Measurements from ENCODE around the gene ZNF524. TPM values are rescaled to one million over a fixed set of nuclear protein-coding genes. Genes with fewer than 3 reads are reported as not detected.

The ZNF524 gene
- total and polyA plus RNA-seq, 2 experiments from 2014 or later = 8.4 to 18.5 TPM

DNA sequence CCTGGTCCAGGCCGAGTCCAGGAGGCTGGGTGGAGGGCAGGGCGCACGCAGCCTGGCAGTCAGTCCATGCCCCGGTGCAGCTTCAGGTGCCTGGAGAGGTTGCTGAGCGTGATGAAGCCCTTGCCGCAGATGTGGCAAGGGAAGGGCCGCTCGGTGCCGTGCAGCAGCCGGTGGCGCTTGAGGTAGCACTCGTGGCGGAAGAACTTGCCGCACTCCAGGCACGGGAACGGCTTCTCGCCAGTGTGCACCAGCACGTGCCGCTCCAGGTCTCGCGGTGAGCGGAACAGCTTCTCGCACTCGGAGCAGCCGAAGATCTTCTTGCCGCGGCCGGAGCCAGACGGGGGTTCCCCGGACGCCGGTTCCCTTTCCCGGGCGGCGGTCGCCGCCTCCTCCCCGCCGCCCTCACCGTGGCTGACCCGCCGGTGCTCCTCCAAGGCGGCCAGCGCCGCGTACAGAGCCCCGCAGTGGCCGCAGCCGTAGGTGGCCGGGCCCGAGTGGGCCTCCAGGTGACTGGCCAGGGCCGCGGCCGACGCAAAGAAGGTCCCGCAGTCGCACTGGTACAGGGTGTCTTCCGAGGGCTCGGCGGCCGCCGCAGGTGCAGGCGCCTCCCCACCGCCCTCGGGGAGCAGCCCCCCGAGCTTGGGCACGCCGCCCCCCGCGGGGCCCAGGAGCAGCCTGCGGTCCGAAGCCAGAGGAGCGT, 7.5 kb upstream of the ZNF524 start:
- H3K79me2 ChIP-seq = no peaks in the 10 kb centered on the region
- H2AFZ ChIP-seq = no peak overlapping the region
- 97% methylated on average over 23 of the region's 73 CpGs for WGBS (ENCODE audit: low lambda C conversion rate, missing lambda C conversion rate)
- no peaks in the 10 kb centered on the region for H3K9me3 ChIP-seq (ENCODE audit: low read depth)
- H3K4me1 ChIP-seq (ENCODE audit: insufficient read depth) = no peaks in the 10 kb centered on the region
- H3K4me3 ChIP-seq = no peak overlapping the region
- H3K4me2 ChIP-seq = no peak overlapping the region
- H3K27me3 ChIP-seq = no peaks in the 10 kb centered on the region
- no peaks in the 10 kb centered on the region for H3K9me2 ChIP-seq (replicated peaks; ENCODE audit: insufficient read depth)
- no peak overlapping the region for H3K27ac ChIP-seq
- TF ChIP-seq, protein P1, sequence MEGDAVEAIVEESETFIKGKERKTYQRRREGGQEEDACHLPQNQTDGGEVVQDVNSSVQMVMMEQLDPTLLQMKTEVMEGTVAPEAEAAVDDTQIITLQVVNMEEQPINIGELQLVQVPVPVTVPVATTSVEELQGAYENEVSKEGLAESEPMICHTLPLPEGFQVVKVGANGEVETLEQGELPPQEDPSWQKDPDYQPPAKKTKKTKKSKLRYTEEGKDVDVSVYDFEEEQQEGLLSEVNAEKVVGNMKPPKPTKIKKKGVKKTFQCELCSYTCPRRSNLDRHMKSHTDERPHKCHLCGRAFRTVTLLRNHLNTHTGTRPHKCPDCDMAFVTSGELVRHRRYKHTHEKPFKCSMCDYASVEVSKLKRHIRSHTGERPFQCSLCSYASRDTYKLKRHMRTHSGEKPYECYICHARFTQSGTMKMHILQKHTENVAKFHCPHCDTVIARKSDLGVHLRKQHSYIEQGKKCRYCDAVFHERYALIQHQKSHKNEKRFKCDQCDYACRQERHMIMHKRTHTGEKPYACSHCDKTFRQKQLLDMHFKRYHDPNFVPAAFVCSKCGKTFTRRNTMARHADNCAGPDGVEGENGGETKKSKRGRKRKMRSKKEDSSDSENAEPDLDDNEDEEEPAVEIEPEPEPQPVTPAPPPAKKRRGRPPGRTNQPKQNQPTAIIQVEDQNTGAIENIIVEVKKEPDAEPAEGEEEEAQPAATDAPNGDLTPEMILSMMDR (IDR thresholded peaks at IDR 0.05; ENCODE audit: poor library complexity) = no peak
- TF ChIP-seq EZH2 (IDR thresholded peaks at IDR 0.05; ENCODE audit: borderline replicate concordance) = no peak
- TF ChIP-seq EZH2phosphoT487 (IDR thresholded peaks at IDR 0.05; ENCODE audit: low read depth, severe bottlenecking, unreplicated experiment) = no peak
- H4K20me1 ChIP-seq (ENCODE audit: insufficient read depth, poor library complexity, severe bottlenecking) = no peaks in the 10 kb centered on the region
- no peaks in the 10 kb centered on the region for H3K36me3 ChIP-seq (replicated peaks; ENCODE audit: insufficient read depth, low read depth)
- DNase-seq (ENCODE audit: low spot score) = no peak

DNA sequence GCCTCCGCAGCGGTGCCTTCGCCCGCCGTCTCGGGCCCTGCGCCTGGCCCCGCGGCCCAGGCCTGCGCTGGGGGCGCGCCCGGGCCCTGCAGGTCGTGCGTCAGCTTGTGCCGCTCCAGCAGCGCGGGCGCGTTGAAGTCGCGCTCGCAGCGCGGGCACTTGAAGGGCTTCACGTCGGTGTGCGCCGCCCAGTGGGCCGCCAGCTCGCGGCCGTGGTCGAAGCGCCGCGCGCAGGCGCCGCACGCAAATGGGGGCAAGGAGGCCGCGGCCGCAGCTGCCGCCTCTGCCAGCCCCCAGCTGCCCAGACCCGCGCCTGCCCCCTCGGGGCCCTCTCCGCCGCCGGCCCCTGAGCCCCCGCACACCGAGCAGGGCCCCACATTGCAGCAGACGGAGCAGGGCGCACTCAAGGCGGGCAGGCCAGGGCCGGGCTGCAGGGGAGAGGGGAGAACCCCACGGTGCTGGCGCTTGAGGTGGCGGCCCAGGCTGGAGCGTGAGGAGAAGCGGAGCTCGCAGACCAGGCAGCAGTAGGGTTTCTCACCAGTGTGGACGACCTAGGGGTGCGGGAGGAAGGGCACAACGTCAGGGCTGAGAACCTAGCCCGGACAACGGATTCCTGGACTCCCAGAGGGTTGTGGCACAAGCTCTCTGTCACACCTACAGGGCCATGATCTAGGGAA, 6.9 kb upstream of the ZNF524 start:
- TF ChIP-seq EZH2 (IDR thresholded peaks at IDR 0.05; ENCODE audit: borderline replicate concordance) (no peak), EZH2phosphoT487 (IDR thresholded peaks at IDR 0.05; ENCODE audit: low read depth, severe bottlenecking, unreplicated experiment) (no peak)
- TF ChIP-seq, protein P1 (IDR thresholded peaks at IDR 0.05; ENCODE audit: poor library complexity) = no peak
- Histone ChIP-seq H3K9me3 (ENCODE audit: low read depth) (no peaks in the 10 kb centered on the region), H3K9me2 (replicated peaks; ENCODE audit: insufficient read depth) (no peaks in the 10 kb centered on the region), H3K4me2 (no peak overlapping the region), H3K4me1 (ENCODE audit: insufficient read depth) (no peaks in the 10 kb centered on the region), H3K79me2 (no peaks in the 10 kb centered on the region), H3K27me3 (no peaks in the 10 kb centered on the region), H2AFZ (no peak overlapping the region), H3K4me3 (no peak overlapping the region), H4K20me1 (ENCODE audit: insufficient read depth, poor library complexity, severe bottlenecking) (no peaks in the 10 kb centered on the region), H3K27ac (no peak overlapping the region), H3K36me3 (replicated peaks; ENCODE audit: insufficient read depth, low read depth) (no peaks in the 10 kb centered on the region)
- DNase-seq (ENCODE audit: low spot score) = no peak
- WGBS (ENCODE audit: low lambda C conversion rate, missing lambda C conversion rate) = 98% methylated on average over 42 of the region's 68 CpGs

DNA sequence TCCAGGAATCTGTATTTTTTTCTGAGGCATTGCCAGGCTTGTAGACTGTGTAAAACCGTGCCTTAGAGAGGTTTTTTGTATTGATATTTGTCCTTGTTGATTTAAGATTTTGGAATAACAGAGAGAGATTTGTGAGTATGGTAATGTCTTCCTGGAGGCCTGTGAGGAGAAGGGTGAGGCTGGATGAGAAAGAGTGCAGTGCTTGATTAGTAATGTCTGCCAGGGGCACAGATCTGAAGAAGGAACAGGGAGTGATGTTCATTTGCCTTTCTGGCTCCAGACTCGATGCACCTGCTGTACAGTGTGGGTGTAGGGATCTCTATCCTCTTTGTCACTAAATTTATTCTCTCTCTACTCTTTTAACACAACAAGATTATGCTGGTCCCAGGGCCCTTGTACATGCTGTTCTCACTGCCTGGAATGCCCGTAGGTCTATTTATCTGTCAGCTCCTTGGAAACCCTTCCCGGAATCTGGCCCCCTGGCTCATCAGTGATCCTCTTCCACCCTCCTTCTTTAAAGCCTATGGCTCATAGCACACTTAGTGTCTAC, 5.0 kb upstream of the ZNF524 start:
- no peak overlapping the region for H3K4me3 ChIP-seq
- no peaks in the 10 kb centered on the region for H4K20me1 ChIP-seq (ENCODE audit: insufficient read depth, poor library complexity, severe bottlenecking)
- TF ChIP-seq, protein P1 (IDR thresholded peaks at IDR 0.05; ENCODE audit: poor library complexity) = no peak
- TF ChIP-seq EZH2 (IDR thresholded peaks at IDR 0.05; ENCODE audit: borderline replicate concordance) (no peak), EZH2phosphoT487 (IDR thresholded peaks at IDR 0.05; ENCODE audit: low read depth, severe bottlenecking, unreplicated experiment) (no peak)
- 91% methylated on average over 4 of the region's 4 CpGs for WGBS (ENCODE audit: low lambda C conversion rate, missing lambda C conversion rate)
- no peaks in the 10 kb centered on the region for H3K9me3 ChIP-seq (ENCODE audit: low read depth)
- H3K27me3 ChIP-seq = no peaks in the 10 kb centered on the region
- no peak overlapping the region for H3K4me2 ChIP-seq
- DNase-seq (ENCODE audit: low spot score) = no peak
- H2AFZ ChIP-seq = no peak overlapping the region
- H3K9me2 ChIP-seq (replicated peaks; ENCODE audit: insufficient read depth) = no peaks in the 10 kb centered on the region
- no peaks in the 10 kb centered on the region for H3K36me3 ChIP-seq (replicated peaks; ENCODE audit: insufficient read depth, low read depth)
- no peaks in the 10 kb centered on the region for H3K4me1 ChIP-seq (ENCODE audit: insufficient read depth)
- no peaks in the 10 kb centered on the region for H3K79me2 ChIP-seq
- H3K27ac ChIP-seq = no peak overlapping the region
